Measurements from ENCODE around the gene MMUT.

- TF ChIP-seq MAX (IDR thresholded peaks at IDR 0.05) (no peak), CREB1 (IDR thresholded peaks at IDR 0.05; ENCODE audit: low read depth) (no peak), NFIC (IDR thresholded peaks at IDR 0.05) (no peak), YY1 (IDR thresholded peaks at IDR 0.05; ENCODE audit: low read depth) (no peak)
These were observed 5.0 kb upstream of the MMUT start for GRCh38 chr6:49468042-49468441.

All from Ishikawa (cell line).